H1 (cell line): ENCODE results near the gene TRHDE. TPM values are rescaled to one million over a fixed set of nuclear protein-coding genes. Genes with fewer than 3 reads are reported as not detected.

Source experiments
- CTCF ChIA-PET: fragments of 300-600 bp; sonication (Branson Sonifier 250); formaldehyde crosslinking; loops from one replicate; lab custom pipeline; 2021; ENCODE audit not compliant: partially characterized antibody; lab: Charles Lee
- POLR2A ChIA-PET: fragments of 300-600 bp; sonication (Branson Sonifier 250); formaldehyde crosslinking; loops from one replicate; lab custom pipeline; 2021; ENCODE audit warnings: inconsistent platforms; ENCODE audit not compliant: partially characterized antibody; lab: Charles Lee
- DNase-seq, 2 experiments: peaks; one replicate each; pipeline versions ENCODE4 v3.0.0 to v3.0.0-alpha.2; 2010 to 2022; ENCODE audit warnings: low spot score in 2 of 2, low read depth in 1 of 2, mixed read lengths in 1 of 2
- FAIRE-seq: peaks from 2 replicates; lab custom pipeline; 2011; peaks lifted over from hg19 to GRCh38; lab: Jason Lieb, UNC
- H2AFZ ChIP-seq: 2 replicates; pipeline ENCODE4 v1.8.1; 2012; ENCODE audit warnings: low read length, inconsistent platforms
- H2AK5ac ChIP-seq: 2 replicates; pipeline ENCODE4 v1.6.1; 2013; ENCODE audit warnings: low read depth, low read length
- H2BK120ac ChIP-seq: replicated peaks from 2 replicates; pipeline ENCODE3; 2013; ENCODE audit warnings: low read depth, low read length, inconsistent platforms
- H2BK12ac ChIP-seq: 2 replicates; pipeline ENCODE4 v1.6.1; 2013; ENCODE audit warnings: low read depth, low read length
- H2BK15ac ChIP-seq: 2 replicates; pipeline ENCODE4 v1.6.1; 2013; ENCODE audit warnings: low read length
- H2BK20ac ChIP-seq: 2 replicates; pipeline ENCODE4 v1.6.1; 2013; ENCODE audit warnings: low read length
- H2BK5ac ChIP-seq: 2 replicates; pipeline ENCODE4 v1.6.1; 2013; ENCODE audit warnings: low read depth, low read length
- H3K14ac ChIP-seq: 2 replicates; pipeline ENCODE4 v1.6.1; 2013; ENCODE audit warnings: inconsistent platforms; ENCODE audit not compliant: insufficient read length
- H3K18ac ChIP-seq: 2 replicates; pipeline ENCODE4 v1.6.1; 2013; ENCODE audit warnings: low read length; ENCODE audit errors: extremely low read depth
- H3K23ac ChIP-seq: 2 replicates; pipeline ENCODE4 v1.6.1; 2013; ENCODE audit warnings: inconsistent platforms; ENCODE audit not compliant: insufficient read length
- H3K23me2 ChIP-seq: 2 replicates; pipeline ENCODE4 v1.6.1; 2013; ENCODE audit warnings: low read depth, low read length
- H3K27ac ChIP-seq: 2 replicates; pipeline ENCODE4 v1.6.1; 2011; ENCODE audit warnings: low read depth, low read length, inconsistent platforms
- H3K27me3 ChIP-seq, 4 experiments: replicated peaks in 1 of 4; 1 replicate in 1 of 4; 2 replicates in 3 of 4; pipeline versions ENCODE4 v1.6.1 to v1.8.1; 2011 to 2013; ENCODE audit warnings: low read length in 3 of 4, mild to moderate bottlenecking in 3 of 4, inconsistent platforms in 2 of 4, mixed read lengths in 2 of 4, moderate library complexity in 1 of 4; ENCODE audit not compliant: control insufficient read depth in 3 of 4, insufficient read depth in 3 of 4; ENCODE audit errors: extremely low read depth in 1 of 4
- H3K36me3 ChIP-seq, 4 experiments: 2 replicates each; pipeline versions ENCODE4 v1.6.1 to v1.8.1; 2011 to 2013; ENCODE audit warnings: mild to moderate bottlenecking in 4 of 4, low read length in 3 of 4, moderate library complexity in 2 of 4, control low read depth in 1 of 4, inconsistent platforms in 1 of 4; ENCODE audit not compliant: insufficient read depth in 4 of 4, control insufficient read depth in 2 of 4
- H3K4ac ChIP-seq: replicated peaks from 2 replicates; pipeline ENCODE3; 2013; ENCODE audit warnings: low read length, low read depth, mixed read lengths, inconsistent platforms; ENCODE audit not compliant: insufficient read length
- H3K4me1 ChIP-seq, 4 experiments: replicated peaks in 1 of 4; 1 replicate in 1 of 4; 2 replicates in 3 of 4; pipeline versions ENCODE4 v1.6.1 to v1.8.1; 2011 to 2013; ENCODE audit warnings: low read length in 3 of 4, inconsistent platforms in 2 of 4, mixed read lengths in 1 of 4; ENCODE audit not compliant: insufficient read depth in 4 of 4, control insufficient read depth in 3 of 4
- H3K4me2 ChIP-seq, 2 experiments: 2 replicates each; pipeline versions ENCODE4 v1.6.1 to v1.8.1; 2011 to 2013; ENCODE audit warnings: low read depth in 2 of 2, low read length in 2 of 2, control low read depth in 1 of 2, inconsistent platforms in 1 of 2, mild to moderate bottlenecking in 1 of 2; ENCODE audit not compliant: insufficient read depth in 1 of 2
- H3K4me3 ChIP-seq, 4 experiments: fragments of 200-600, 300-600 bp in 1 of 4; sonication (generic), shearing (Covaris generic), sonication (Bioruptor Twin) in 1 of 4; 2 replicates each; pipeline versions ENCODE4 v1.5.1 to v1.8.1; 2011 to 2016; ENCODE audit warnings: low read length in 4 of 4, low read depth in 3 of 4, control low read depth in 2 of 4, inconsistent platforms in 2 of 4, mild to moderate bottlenecking in 2 of 4, mixed read lengths in 1 of 4, moderate library complexity in 1 of 4; ENCODE audit not compliant: insufficient read depth in 2 of 4; ENCODE audit errors: extremely low read depth in 1 of 4
- H3K56ac ChIP-seq: replicated peaks from 2 replicates; pipeline ENCODE3; 2013; ENCODE audit warnings: low read depth, mild to moderate bottlenecking, mixed read lengths, low read length, inconsistent platforms; ENCODE audit not compliant: insufficient read length
- H3K79me1 ChIP-seq: 2 replicates; pipeline ENCODE4 v1.6.1; 2013; ENCODE audit warnings: low read depth, low read length, control low read depth
- H3K79me2 ChIP-seq, 2 experiments: 2 replicates each; pipeline versions ENCODE4 v1.6.1 to v1.8.1; 2012 to 2013; ENCODE audit warnings: low read length in 2 of 2, mild to moderate bottlenecking in 2 of 2, inconsistent platforms in 1 of 2; ENCODE audit not compliant: insufficient read depth in 2 of 2, control insufficient read depth in 1 of 2
- H3K9ac ChIP-seq, 4 experiments: replicated peaks in 1 of 4; 1 replicate in 1 of 4; 2 replicates in 3 of 4; pipeline versions ENCODE4 v1.6.1 to v1.8.1; 2011 to 2013; ENCODE audit warnings: low read depth in 3 of 4, low read length in 3 of 4, control low read depth in 2 of 4, mild to moderate bottlenecking in 2 of 4, moderate library complexity in 2 of 4, inconsistent platforms in 1 of 4; ENCODE audit errors: extremely low read depth in 1 of 4
- H3K9me3 ChIP-seq, 2 experiments: 2 replicates each; pipeline versions ENCODE4 v1.6.1 to v1.8.1; 2012 to 2013; ENCODE audit warnings: mild to moderate bottlenecking in 2 of 2, moderate library complexity in 2 of 2, control low read depth in 1 of 2, inconsistent platforms in 1 of 2, low read depth in 1 of 2, low read length in 1 of 2, mixed read lengths in 1 of 2; ENCODE audit not compliant: insufficient read depth in 2 of 2
- H4K20me1 ChIP-seq, 2 experiments: replicated peaks in 1 of 2; 2 replicates each; pipeline versions ENCODE3 to v1.8.1; 2011 to 2013; ENCODE audit warnings: inconsistent platforms in 2 of 2, low read length in 2 of 2, mild to moderate bottlenecking in 1 of 2; ENCODE audit not compliant: insufficient read depth in 2 of 2, control insufficient read depth in 1 of 2
- H4K5ac ChIP-seq: 2 replicates; pipeline ENCODE4 v1.6.1; 2013; ENCODE audit warnings: low read length, low read depth, mixed read lengths, inconsistent platforms; ENCODE audit not compliant: insufficient read length
- H4K8ac ChIP-seq: 2 replicates; pipeline ENCODE4 v1.8.0; 2013; ENCODE audit warnings: mild to moderate bottlenecking, moderate library complexity, low read length, inconsistent platforms; ENCODE audit not compliant: insufficient read depth; ENCODE audit errors: extremely low read depth
- H4K91ac ChIP-seq: replicated peaks from 2 replicates; pipeline ENCODE3; 2013; ENCODE audit warnings: low read length, mixed read lengths, inconsistent platforms; ENCODE audit not compliant: insufficient read length
- CBX8 ChIP-seq: fragments of 300-800, 300-1000 bp; sonication (generic); IDR thresholded peaks from 2 replicates; pipeline ENCODE4 v1.7.1; 2016; ENCODE audit warnings: low read depth, low read length, borderline replicate concordance
- EGR1 ChIP-seq: IDR thresholded peaks from 2 replicates; pipeline ENCODE4 v1.6.1; 2011; ENCODE audit warnings: low read depth, low read length, borderline replicate concordance
- GABPA ChIP-seq: IDR thresholded peaks from 2 replicates; pipeline ENCODE4 v1.6.1; 2011; ENCODE audit warnings: mild to moderate bottlenecking, low read length, moderate library complexity, borderline replicate concordance; ENCODE audit not compliant: insufficient read depth
- HDAC2 ChIP-seq, 2 experiments: fragments of 300-600 bp in 1 of 2; sonication (generic) in 1 of 2; IDR thresholded peaks; 2 replicates each; pipeline ENCODE4 v1.6.1; 2011 to 2012; ENCODE audit warnings: low read depth in 2 of 2, low read length in 2 of 2, mild to moderate bottlenecking in 2 of 2, moderate library complexity in 2 of 2, borderline replicate concordance in 1 of 2, inconsistent platforms in 1 of 2
- MAFK ChIP-seq: IDR thresholded peaks from 2 replicates; pipeline ENCODE4 v1.6.1; 2012; ENCODE audit warnings: low read depth, mild to moderate bottlenecking, improper control_type of control experiment, low read length
- MAX ChIP-seq: IDR thresholded peaks from 2 replicates; pipeline ENCODE4 v1.6.1; 2012; ENCODE audit warnings: inconsistent platforms
- NANOG ChIP-seq: IDR thresholded peaks from 2 replicates; pipeline ENCODE4 v1.6.1; 2011; ENCODE audit warnings: low read length, low read depth, mild to moderate bottlenecking, inconsistent platforms; ENCODE audit not compliant: insufficient read depth, poor library complexity, severe bottlenecking
- POU5F1 ChIP-seq: IDR thresholded peaks from 2 replicates; pipeline ENCODE4 v1.6.1; 2011; ENCODE audit warnings: low read depth, mild to moderate bottlenecking, low read length, moderate library complexity
- RAD21 ChIP-seq, 2 experiments: IDR thresholded peaks in 1 of 2; conservative IDR thresholded peaks in 1 of 2; 2 replicates each; pipeline ENCODE4 v1.6.1; 2011; ENCODE audit warnings: low read depth in 2 of 2, low read length in 2 of 2, improper control_type of control experiment in 1 of 2, inconsistent platforms in 1 of 2, mild to moderate bottlenecking in 1 of 2, moderate library complexity in 1 of 2
- SAP30 ChIP-seq: fragments of 300-600 bp; sonication (generic); IDR thresholded peaks from 2 replicates; pipeline ENCODE4 v1.7.1; 2012; ENCODE audit warnings: low read length, moderate library complexity, mild to moderate bottlenecking, inconsistent platforms; ENCODE audit not compliant: insufficient read depth, insufficient replicate concordance
- SP2 ChIP-seq: IDR thresholded peaks from 2 replicates; pipeline ENCODE4 v1.6.1; 2012; ENCODE audit warnings: mild to moderate bottlenecking, low read length, inconsistent platforms
- YY1 ChIP-seq: IDR thresholded peaks from 2 replicates; pipeline ENCODE4 v1.6.1; 2011; ENCODE audit warnings: low read depth, mild to moderate bottlenecking, low read length
- WGBS, 2 experiments: shearing (Covaris generic) in 1 of 2; methylation state at CpG; one replicate each; pipeline versions ENCODE4 v1.1.6 to v1.1.7; 2013 to 2015; ENCODE audit warnings: low lambda C conversion rate in 2 of 2, mixed read lengths in 2 of 2, inconsistent platforms in 1 of 2, low coverage in 1 of 2, missing lambda C conversion rate in 1 of 2; ENCODE audit not compliant: insufficient replicate concordance in 2 of 2, insufficient coverage in 1 of 2, insufficient read length in 1 of 2; ENCODE audit errors: extremely low coverage in 1 of 2, missing lambda C conversion rate in 1 of 2; 5-methylcytosine and 5-hydroxymethylcytosine counted together
- polyA plus RNA-seq, 7 experiments: library from polyadenylated mRNA; depleted of rRNA in 3 of 7; stranded (reverse) in 5 of 7; unstranded in 2 of 7; fragments of >200 nt in 5 of 7; fragments of 200-250 nt in 2 of 7; gene quantifications; 1 replicate in 5 of 7; 2 replicates in 1 of 7; 4 replicates in 1 of 7; pipeline versions ENCODE4 v1.2.1 to v1.2.3, GENCODE V29; 2011 to 2013; ENCODE audit warnings: missing spikeins in 2 of 7, mixed read lengths in 2 of 7
- total RNA-seq: library from RNA; stranded (reverse); fragmentation: NEBNext Ultra II Directional; extraction: Animal tissue kit (Norgen Biotek cat#: 25700); gene quantifications from 2 replicates; pipeline ENCODE4 v1.2.1, GENCODE V29; 2021

TRHDE gene
- total and polyA plus RNA-seq, 2 of the 8 experiments (the other 6 are each of a cell fraction or from before 2014, with no cell fraction given): 1.3 to 5.0 TPM

- DNase-seq (peak; percentile 59 to 83), FAIRE-seq (peak; percentile 98)
- no peak overlapping the region for H3K9ac ChIP-seq
- no peaks in the 10 kb centered on the region for H3K36me3 ChIP-seq
- H2AFZ ChIP-seq: peak overlapping the region; percentile 83
- H3K23ac ChIP-seq: no peak overlapping the region
- no peaks in the 10 kb centered on the region for H3K9me3 ChIP-seq
- H3K14ac ChIP-seq: no peak overlapping the region
- no peaks in the 10 kb centered on the region for H3K27me3 ChIP-seq
- H3K18ac ChIP-seq: peak overlapping the region; percentile 49; the same call in 1 of the 2 replicates
- WGBS, 2 experiments: 62% methylated on average over 5 of the region's 5 CpGs; no CpG with 5 or more reads in 1 of the 2 experiments
- no peak overlapping the region for H3K4me2 ChIP-seq
- H3K27ac ChIP-seq: no peak overlapping the region
- H3K79me2 ChIP-seq: no peaks in the 10 kb centered on the region
- H3K4ac ChIP-seq: no peak overlapping the region
- no peak overlapping the region for H4K5ac ChIP-seq
- H4K8ac ChIP-seq: no peak overlapping the region
- no peak overlapping the region for H2BK20ac ChIP-seq
- H4K91ac ChIP-seq: no peak overlapping the region
- no peaks in the 10 kb centered on the region for H4K20me1 ChIP-seq
- H3K56ac ChIP-seq: no peak overlapping the region
- H2AK5ac ChIP-seq: no peak overlapping the region
- H3K79me1 ChIP-seq: no peaks in the 10 kb centered on the region
- POLR2A ChIA-PET: no interaction called here
- no peak overlapping the region for H3K4me3 ChIP-seq
- H3K4me1 ChIP-seq: peaks cover 0 to 7% (median 2%) of the 10 kb centered on the region in 4 experiments; a peak in 2 of 7 replicates
- peak overlapping the region; percentile 4; the same call in 1 of the 2 replicates for H2BK5ac ChIP-seq
- H2BK120ac ChIP-seq: no peak overlapping the region
- no peaks in the 10 kb centered on the region for H3K23me2 ChIP-seq
- peak overlapping the region; percentile 45 for H2BK12ac ChIP-seq
- no peak overlapping the region for H2BK15ac ChIP-seq
- CTCF ChIA-PET: interaction anchor here (0.6 to 1.8 kb wide), 15 partner anchors 9 to 1708 kb away, joined by 3 to 10 read pairs (median 3); no protein-coding TSS in a partner anchor
- TF ChIP-seq HDAC2 (IDR thresholded peaks at IDR 0.05; ENCODE audit: borderline replicate concordance in 1 of 2, low read depth in 2 of 2, low read length in 2 of 2): no peak
- no peak for TF ChIP-seq CBX8
- no peak for TF ChIP-seq EGR1
- no peak for TF ChIP-seq NANOG
- peak; percentile 47; the same call in 1 of the 2 replicates for TF ChIP-seq MAX
- no peak for TF ChIP-seq GABPA
- TF ChIP-seq SP2: no peak
- TF ChIP-seq RAD21 (IDR thresholded peaks at IDR 0.05 in 1 of 2, conservative IDR thresholded peaks at IDR 0.05 in 1 of 2; ENCODE audit: low read depth in 2 of 2, low read length in 2 of 2): peak; percentile 88 to 90
- peak; percentile 40; the same call in 1 of the 2 replicates for TF ChIP-seq YY1
- no peak for TF ChIP-seq MAFK
- TF ChIP-seq POU5F1: no peak
- TF ChIP-seq SAP30: no peak
Observed at GRCh38 chr12:72346363-72346944, 74.3 kb downstream of the TRHDE start.
